IPS-18a (cell line): ENCODE data around the gene BNIP5.

Source experiments
- H3K27ac ChIP-seq: one replicate; pipeline ENCODE4 v1.5.1; 2013; ENCODE audit warnings: low read length
- H3K27me3 ChIP-seq: one replicate; pipeline ENCODE4 v1.6.1; 2013; ENCODE audit warnings: mild to moderate bottlenecking, low read length; ENCODE audit not compliant: control insufficient read depth, insufficient read depth
- H3K36me3 ChIP-seq: one replicate; pipeline ENCODE4 v1.6.1; 2013; ENCODE audit warnings: low read depth, low read length; ENCODE audit not compliant: control insufficient read depth
- H3K4me1 ChIP-seq: one replicate; pipeline ENCODE4 v1.6.1; 2013; ENCODE audit warnings: low read depth, low read length; ENCODE audit not compliant: control insufficient read depth
- H3K4me3 ChIP-seq: one replicate; pipeline ENCODE4 v1.5.1; 2013; ENCODE audit warnings: low read length
- H3K9ac ChIP-seq: one replicate; pipeline ENCODE4 v1.6.1; 2013; ENCODE audit warnings: mild to moderate bottlenecking, low read length, moderate library complexity
- H3K9me3 ChIP-seq: one replicate; pipeline ENCODE4 v1.6.1; 2013; ENCODE audit warnings: low read depth, low read length; ENCODE audit not compliant: control insufficient read depth

The BNIP5 gene

GRCh38 chr6:36284359-36284758 lies 52.3 kb downstream of the BNIP5 start:
- Histone ChIP-seq H3K4me1 (no peaks in the 10 kb centered on the region), H3K9ac (no peak overlapping the region), H3K36me3 (no peaks in the 10 kb centered on the region), H3K27ac (no peak overlapping the region), H3K27me3 (peaks cover 5% of the 10 kb centered on the region), H3K9me3 (no peaks in the 10 kb centered on the region), H3K4me3 (no peak overlapping the region)

GRCh38 chr6:36283608-36284007 lies 53.1 kb downstream of the BNIP5 start:
- no peaks in the 10 kb centered on the region for H3K4me1 ChIP-seq
- H3K27me3 ChIP-seq, result peaks cover 5% of the 10 kb centered on the region
- no peak overlapping the region for H3K4me3 ChIP-seq
- no peak overlapping the region for H3K27ac ChIP-seq
- no peaks in the 10 kb centered on the region for H3K36me3 ChIP-seq
- H3K9me3 ChIP-seq, result no peaks in the 10 kb centered on the region
- H3K9ac ChIP-seq, result no peak overlapping the region

DNA sequence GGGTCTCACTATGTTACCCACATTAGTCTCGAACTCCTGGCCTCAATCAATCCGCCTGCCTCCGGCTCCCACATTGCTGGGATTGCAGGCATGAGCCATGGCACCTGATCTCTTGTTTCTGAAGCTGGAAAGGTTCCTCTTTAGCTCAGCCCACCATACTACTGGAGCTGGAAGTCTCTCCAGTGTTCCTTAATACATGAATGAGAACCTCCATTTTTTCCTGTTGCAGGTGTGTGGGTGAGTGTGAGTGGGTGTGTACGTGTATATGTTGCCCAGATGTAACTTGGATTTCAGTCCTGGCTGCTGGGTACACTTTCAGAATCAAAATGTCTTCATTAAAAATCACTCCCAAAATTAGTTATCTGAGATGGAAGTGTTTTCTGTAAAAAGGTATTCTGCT lies 55.7 kb downstream of the BNIP5 start:
- Histone ChIP-seq H3K9me3 (no peaks in the 10 kb centered on the region), H3K36me3 (no peaks in the 10 kb centered on the region), H3K4me3 (no peak overlapping the region), H3K27ac (no peak overlapping the region), H3K4me1 (no peaks in the 10 kb centered on the region), H3K27me3 (peaks cover 5% of the 10 kb centered on the region), H3K9ac (no peak overlapping the region)

DNA sequence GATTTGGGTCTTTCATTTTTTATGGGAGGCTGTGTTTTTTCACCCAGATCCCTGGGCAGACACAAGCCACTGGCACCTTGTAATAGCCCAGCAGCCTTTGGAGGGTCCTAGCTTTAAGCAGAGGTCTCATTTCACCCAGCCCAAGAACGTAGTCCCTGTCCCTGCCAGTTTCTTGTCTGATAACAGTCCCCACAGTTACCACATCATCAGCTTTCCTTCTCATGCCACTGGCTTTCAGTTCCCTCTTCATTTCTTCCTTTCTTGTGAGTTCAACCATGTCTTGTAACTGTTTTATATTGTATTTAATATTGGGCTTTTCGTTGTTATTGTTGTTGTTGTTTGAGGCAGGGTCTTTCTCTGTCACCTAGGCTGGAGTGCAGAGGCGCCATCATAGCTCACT lies 56.2 kb downstream of the BNIP5 start:
- Histone ChIP-seq H3K4me3 (no peak overlapping the region), H3K4me1 (no peaks in the 10 kb centered on the region), H3K27ac (no peak overlapping the region), H3K9me3 (no peaks in the 10 kb centered on the region), H3K27me3 (peaks cover 5% of the 10 kb centered on the region), H3K36me3 (no peaks in the 10 kb centered on the region), H3K9ac (no peak overlapping the region)

- no peaks in the 10 kb centered on the region for H3K36me3 ChIP-seq
- no peak overlapping the region for H3K9ac ChIP-seq
- no peaks in the 10 kb centered on the region for H3K27me3 ChIP-seq
- no peak overlapping the region for H3K4me3 ChIP-seq
- H3K27ac ChIP-seq, result no peak overlapping the region
- H3K4me1 ChIP-seq, result no peaks in the 10 kb centered on the region
- H3K9me3 ChIP-seq, result no peaks in the 10 kb centered on the region
These were observed 58.7 kb downstream of the BNIP5 start for GRCh38 chr6:36277946-36278470.

DNA sequence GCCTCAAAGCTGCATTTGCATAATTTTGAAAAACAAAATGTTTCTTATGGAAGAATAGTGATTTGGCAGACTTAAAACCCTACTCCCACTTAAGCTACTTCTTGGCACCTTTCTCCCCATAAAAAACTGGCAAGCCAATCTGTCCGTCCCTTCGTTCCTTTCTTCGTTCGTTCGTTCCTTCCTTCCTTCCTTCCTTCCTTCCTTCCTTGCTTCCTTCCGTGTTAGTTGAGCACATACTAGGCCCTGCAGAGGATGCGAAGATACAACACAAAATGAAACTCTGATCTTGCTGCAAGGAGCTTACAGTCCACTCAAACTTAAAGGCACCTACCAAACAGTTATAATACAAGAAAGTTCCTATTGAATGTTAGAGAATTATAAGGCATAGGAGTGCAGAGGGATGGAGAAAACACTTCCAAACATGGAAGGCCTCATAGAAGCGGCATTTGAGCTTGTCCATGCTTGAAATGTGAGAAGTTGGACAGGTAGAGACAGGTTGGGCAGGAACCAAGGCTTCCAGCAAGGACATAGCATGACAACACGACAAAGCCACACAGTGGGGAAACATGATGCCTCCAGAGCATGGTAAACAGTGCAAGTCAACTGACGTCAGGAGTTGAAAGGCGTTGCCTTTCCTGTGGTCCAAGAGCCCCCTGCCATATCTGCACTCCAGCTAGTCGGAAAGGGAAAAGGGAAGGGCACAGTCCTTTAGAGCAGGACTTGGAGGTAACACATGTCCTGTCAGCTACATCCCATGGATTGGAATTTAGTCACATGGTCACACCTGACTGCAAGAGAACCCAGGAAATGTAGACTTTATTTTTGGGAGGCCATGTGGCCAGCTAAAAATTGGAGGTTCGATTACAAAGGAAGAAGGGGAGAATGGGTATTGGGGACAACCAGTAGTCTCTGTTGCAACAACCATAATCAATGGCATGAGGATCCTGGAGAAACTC lies 59.8 kb downstream of the BNIP5 start:
- H3K36me3 ChIP-seq, result no peaks in the 10 kb centered on the region
- no peak overlapping the region for H3K27ac ChIP-seq
- H3K9me3 ChIP-seq, result no peaks in the 10 kb centered on the region
- no peaks in the 10 kb centered on the region for H3K4me1 ChIP-seq
- no peak overlapping the region for H3K4me3 ChIP-seq
- H3K9ac ChIP-seq, result no peak overlapping the region
- no peaks in the 10 kb centered on the region for H3K27me3 ChIP-seq

- Histone ChIP-seq H3K27ac (no peak overlapping the region), H3K27me3 (no peaks in the 10 kb centered on the region), H3K4me1 (no peaks in the 10 kb centered on the region), H3K9ac (no peak overlapping the region), H3K4me3 (no peak overlapping the region), H3K36me3 (no peaks in the 10 kb centered on the region), H3K9me3 (no peaks in the 10 kb centered on the region)
These were observed 62.7 kb downstream of the BNIP5 start for GRCh38 chr6:36273802-36274514.

DNA sequence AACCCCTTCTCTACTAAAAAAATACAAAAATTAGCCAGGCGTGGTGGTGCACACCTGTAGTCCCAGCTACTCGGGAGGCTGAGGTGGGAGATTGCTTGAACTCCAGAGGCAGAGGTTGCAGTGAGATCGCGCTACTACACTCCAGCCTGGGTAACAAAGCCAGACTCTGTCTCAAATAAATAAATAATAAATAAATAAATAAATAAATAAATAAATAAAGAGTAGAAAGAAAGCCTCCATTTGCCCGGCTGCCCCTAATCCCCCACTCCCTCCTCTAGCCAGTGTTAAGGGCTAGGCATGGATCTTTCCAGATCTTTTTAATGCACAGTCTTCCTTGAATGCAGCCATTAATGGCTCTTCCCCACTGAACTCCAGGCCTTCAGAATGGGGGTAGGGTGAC lies 63.6 kb downstream of the BNIP5 start:
- no peak overlapping the region for H3K27ac ChIP-seq
- no peaks in the 10 kb centered on the region for H3K27me3 ChIP-seq
- H3K9me3 ChIP-seq, result no peaks in the 10 kb centered on the region
- no peaks in the 10 kb centered on the region for H3K36me3 ChIP-seq
- H3K9ac ChIP-seq, result no peak overlapping the region
- no peaks in the 10 kb centered on the region for H3K4me1 ChIP-seq
- H3K4me3 ChIP-seq, result no peak overlapping the region

DNA sequence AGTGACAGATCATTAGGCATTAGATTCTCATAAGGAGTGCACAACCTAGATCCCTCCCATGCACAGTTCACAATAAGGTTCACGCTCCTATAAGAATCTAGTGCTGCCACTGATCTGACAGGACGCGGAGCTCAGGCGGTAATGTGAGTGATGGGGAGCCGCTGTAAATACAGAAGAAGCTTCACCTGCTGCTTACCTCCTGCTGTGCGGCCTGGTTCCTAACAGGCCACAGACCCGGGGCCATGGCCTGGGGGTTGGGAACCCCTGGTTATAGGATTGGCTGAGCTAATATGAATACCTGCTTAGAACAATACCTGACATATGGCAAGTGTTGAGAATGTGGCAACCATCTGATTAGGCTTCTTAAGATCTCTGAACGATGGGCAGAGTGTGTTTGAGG lies 64.5 kb downstream of the BNIP5 start:
- Histone ChIP-seq H3K27me3 (no peaks in the 10 kb centered on the region), H3K9me3 (no peaks in the 10 kb centered on the region), H3K36me3 (no peaks in the 10 kb centered on the region), H3K4me3 (no peak overlapping the region), H3K27ac (no peak overlapping the region), H3K9ac (no peak overlapping the region), H3K4me1 (no peaks in the 10 kb centered on the region)

DNA sequence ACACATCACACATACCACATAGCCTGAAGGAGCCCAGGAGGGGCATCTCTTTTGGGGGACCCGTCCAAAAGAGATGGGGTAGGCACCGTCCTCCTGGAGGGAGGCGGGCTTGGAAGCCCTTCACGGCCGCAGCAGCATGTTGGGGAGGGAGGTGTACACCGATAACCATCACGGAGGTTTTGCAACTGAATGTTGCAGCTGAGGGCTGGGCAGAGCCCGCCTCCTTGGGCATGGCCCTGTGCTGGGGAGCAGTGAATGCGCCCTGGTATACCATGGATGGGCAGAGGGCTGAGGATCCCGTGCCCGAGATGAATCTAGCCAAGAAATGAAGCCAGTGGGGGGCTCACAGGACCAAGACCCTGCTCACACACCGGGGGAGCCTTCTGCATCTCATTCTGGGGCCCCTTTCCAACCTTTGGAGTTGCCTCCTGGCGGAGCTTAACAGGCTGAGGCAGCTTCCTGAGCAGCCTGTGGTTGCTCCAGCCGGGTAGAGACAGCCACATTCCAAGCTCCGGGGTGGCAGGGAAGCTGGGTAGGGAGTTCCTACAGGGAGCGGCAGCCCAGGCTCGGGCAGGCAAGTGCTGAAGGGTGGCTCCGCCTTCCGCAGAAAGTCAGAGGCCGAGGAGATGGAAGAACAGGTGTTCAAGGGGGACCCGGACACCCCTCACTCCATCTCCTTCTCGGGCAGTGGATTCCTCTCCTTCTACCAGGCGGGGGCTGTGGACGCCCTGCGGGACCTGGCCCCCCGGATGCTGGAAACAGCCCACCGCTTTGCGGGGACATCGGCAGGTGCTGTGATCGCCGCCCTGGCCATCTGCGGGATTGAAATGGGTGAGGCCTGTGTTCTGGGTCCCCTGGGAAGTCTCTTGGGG lies 66.6 kb downstream of the BNIP5 start, which contains the start of gene PNPLA1:
Gene PNPLA1, plus strand, starts transcription at position 227 of the 872 bp plus-strand sequence. Its CDS starts 400 bp downstream, at position 627.
- no peaks in the 10 kb centered on the region for H3K9me3 ChIP-seq
- no peaks in the 10 kb centered on the region for H3K36me3 ChIP-seq
- H3K27me3 ChIP-seq, result no peaks in the 10 kb centered on the region
- no peak within 1 kb of the TSS for H3K27ac ChIP-seq
- H3K4me1 ChIP-seq, result no peaks in the 10 kb centered on the region
- H3K4me3 ChIP-seq, result no peak within 1 kb of the TSS
- no peak within 1 kb of the TSS for H3K9ac ChIP-seq
